ENCODE data around the gene RFC2. TPM values are rescaled to one million over a fixed set of nuclear protein-coding genes. Genes with fewer than 3 reads are reported as not detected.

RFC2 gene
- polyA plus RNA-seq, 1 of the 3 experiments (the other 2 are of a cell fraction), result 31.2 TPM

DNA sequence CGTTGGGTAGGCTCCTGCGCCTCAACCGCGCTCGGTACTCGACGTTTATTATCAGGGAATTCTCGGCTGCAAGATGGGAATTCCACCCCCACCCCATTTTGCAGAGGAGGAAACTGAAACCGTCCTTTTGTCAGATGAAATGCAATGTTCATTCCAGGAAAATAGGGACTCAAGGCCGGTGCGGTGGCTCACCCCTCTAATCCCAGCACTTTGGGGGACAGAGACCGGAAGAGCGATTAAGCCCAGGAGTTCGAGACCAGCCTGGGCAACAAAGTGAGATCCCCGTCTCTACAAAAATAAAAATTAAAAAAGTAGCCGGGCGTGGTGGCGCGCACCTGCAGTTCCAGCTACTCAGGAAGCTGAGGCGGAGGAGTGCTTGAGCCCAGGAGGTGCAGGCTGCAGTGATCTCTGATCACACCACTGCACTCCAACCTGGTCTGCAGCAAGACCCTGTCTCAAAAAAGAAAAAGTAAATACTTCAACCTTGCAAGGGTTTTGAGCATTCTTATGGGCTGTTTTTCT, 720 bp upstream of the RFC2 start:
- H3F3A ChIP-seq (replicated peaks; ENCODE audit: insufficient read depth), result peaks cover 18% of the 10 kb centered on the region
- CTCF ChIA-PET, result interaction anchor here (0.6 to 2.3 kb wide), 4 partner anchors 49 to 389 kb away, joined by 3 to 14 read pairs (median 4); no protein-coding TSS in a partner anchor

GRCh38 chr7:74253835-74254128, 417 bp downstream of the RFC2 start:
- H3K4me1 ChIP-seq (ENCODE audit: control insufficient read depth in 1 of 2, insufficient read depth in 2 of 2, low read depth in 1 of 2, low read length in 1 of 2), result peaks cover 5 to 6% of the 10 kb centered on the region in 2 experiments; a peak in 1 of 4 replicates
- no peak for DNase-seq
- H3F3A ChIP-seq (replicated peaks; ENCODE audit: insufficient read depth), result peaks cover 18% of the 10 kb centered on the region
- H3K27ac ChIP-seq (ENCODE audit: low read depth in 2 of 2, low read length in 1 of 2), result peak overlapping the region; percentile 45 to 96
- WGBS (ENCODE audit: low lambda C conversion rate), result under 1% methylated on average over 8 of the region's 10 CpGs
- no peaks in the 10 kb centered on the region for H3K27me3 ChIP-seq (ENCODE audit: insufficient read depth)
- H3K4me3 ChIP-seq (ENCODE audit: low read depth in 2 of 2, low read length in 1 of 2), result peak overlapping the region; percentile 65 to 82
- H2AFZ ChIP-seq (ENCODE audit: low read depth), result peak overlapping the region; percentile 94
- POLR2A ChIA-PET, result interaction anchor here (0.6 to 1.6 kb wide), 4 partner anchors 14 to 366 kb away, joined by 3 to 7 read pairs (median 6); partner anchors contain the start of gene CLIP2
- TF ChIP-seq RAD21 (IDR thresholded peaks at IDR 0.05; ENCODE audit: low read length) (no peak), CTCF (IDR thresholded peaks at IDR 0.05) (no peak), FOXM1 (IDR thresholded peaks at IDR 0.05; ENCODE audit: low read depth) (no peak), RFX5 (IDR thresholded peaks at IDR 0.05; ENCODE audit: low read length) (no peak), CHD2 (IDR thresholded peaks at IDR 0.05; ENCODE audit: low read length, partially characterized antibody) (no peak), ZBTB33 (IDR thresholded peaks at IDR 0.05; ENCODE audit: borderline replicate concordance, low read depth) (no peak), TCF12 (IDR thresholded peaks at IDR 0.05) (no peak), FOXJ3 (CRISPR knock-in tag; IDR thresholded peaks at IDR 0.05) (no peak), NFIC (IDR thresholded peaks at IDR 0.05; ENCODE audit: borderline replicate concordance) (no peak), MXI1 (IDR thresholded peaks at IDR 0.05; ENCODE audit: low read depth, low read length) (no peak), GABPA (IDR thresholded peaks at IDR 0.05; ENCODE audit: low read depth) (no peak), EP300 (IDR thresholded peaks at IDR 0.05; ENCODE audit: borderline replicate concordance in 1 of 2, low read depth in 1 of 2, low read length in 1 of 2) (no peak), GATA2 (CRISPR knock-in tag; IDR thresholded peaks at IDR 0.05) (no peak), FOSL2 (IDR thresholded peaks at IDR 0.05; ENCODE audit: borderline replicate concordance, low read depth) (no peak)
- H3K4me2 ChIP-seq, result peak overlapping the region; percentile 92
- H3K36me3 ChIP-seq (replicated peaks in 1 of 2; ENCODE audit: control insufficient read depth in 1 of 2, insufficient read depth in 2 of 2, low read length in 1 of 2), result peaks cover 3 to 24% of the 10 kb centered on the region in 2 experiments
- CTCF ChIA-PET, result interaction anchor here (1.0 to 2.3 kb wide), 4 partner anchors 35 to 147 kb away, joined by 5 to 14 read pairs (median 8); partner anchors contain the start of gene CLIP2
- no peaks in the 10 kb centered on the region for H4K20me1 ChIP-seq (ENCODE audit: insufficient read depth)
- H3K9me3 ChIP-seq, result no peaks in the 10 kb centered on the region
- no peaks in the 10 kb centered on the region for H3K9me2 ChIP-seq
- peaks cover 36% of the 10 kb centered on the region for H3K79me2 ChIP-seq (ENCODE audit: insufficient read depth)
- peak overlapping the region; percentile 91 for H3K9ac ChIP-seq

More for the DNA sequence above, 720 bp upstream of the RFC2 start:
- Histone ChIP-seq H3K36me3 (replicated peaks in 1 of 2; ENCODE audit: control insufficient read depth in 1 of 2, insufficient read depth in 2 of 2, low read length in 1 of 2) (peaks cover 0 to 18% of the 10 kb centered on the region in 2 experiments), H3K27me3 (ENCODE audit: insufficient read depth) (no peaks in the 10 kb centered on the region), H3K4me2 (peak overlapping the region; percentile 92), H2AFZ (ENCODE audit: low read depth) (peak overlapping the region; percentile 70), H3K27ac (ENCODE audit: low read depth in 2 of 2, low read length in 1 of 2) (peak overlapping the region; percentile 92 to 96), H4K20me1 (ENCODE audit: insufficient read depth) (no peaks in the 10 kb centered on the region), H3K79me2 (ENCODE audit: insufficient read depth) (peaks cover 36% of the 10 kb centered on the region), H3K4me3 (ENCODE audit: low read depth in 2 of 2, low read length in 1 of 2) (peak overlapping the region; percentile 65 to 82), H3K4me1 (ENCODE audit: control insufficient read depth in 1 of 2, insufficient read depth in 2 of 2, low read depth in 1 of 2, low read length in 1 of 2) (peaks cover 5 to 6% of the 10 kb centered on the region in 2 experiments; a peak in 1 of 4 replicates), H3K9ac (peak overlapping the region; percentile 91), H3K9me2 (no peaks in the 10 kb centered on the region), H3K9me3 (no peaks in the 10 kb centered on the region)
- 3% methylated on average over 20 of the region's 20 CpGs for WGBS (ENCODE audit: low lambda C conversion rate)
- POLR2A ChIA-PET, result interaction anchor here (0.6 to 1.6 kb wide), 6 partner anchors 13 to 84 kb away, joined by 3 to 7 read pairs (median 4); partner anchors contain the start of genes CLIP2 and EIF4H
- TF ChIP-seq TEAD4 (IDR thresholded peaks at IDR 0.05; ENCODE audit: borderline replicate concordance, insufficient read depth), result 0 out of 2 replicates have a peak, but pooled peaks have one; percentile 18
- TF ChIP-seq, protein P1, sequence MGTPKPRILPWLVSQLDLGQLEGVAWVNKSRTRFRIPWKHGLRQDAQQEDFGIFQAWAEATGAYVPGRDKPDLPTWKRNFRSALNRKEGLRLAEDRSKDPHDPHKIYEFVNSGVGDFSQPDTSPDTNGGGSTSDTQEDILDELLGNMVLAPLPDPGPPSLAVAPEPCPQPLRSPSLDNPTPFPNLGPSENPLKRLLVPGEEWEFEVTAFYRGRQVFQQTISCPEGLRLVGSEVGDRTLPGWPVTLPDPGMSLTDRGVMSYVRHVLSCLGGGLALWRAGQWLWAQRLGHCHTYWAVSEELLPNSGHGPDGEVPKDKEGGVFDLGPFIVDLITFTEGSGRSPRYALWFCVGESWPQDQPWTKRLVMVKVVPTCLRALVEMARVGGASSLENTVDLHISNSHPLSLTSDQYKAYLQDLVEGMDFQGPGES (IDR thresholded peaks at IDR 0.05; ENCODE audit: low read depth, low read length), result no peak
- no peak for DNase-seq
